Activated T-helper 2 cell treated with anti-CD3 and anti-CD28 coated beads, Interferon-gamma antibody, Interleukin-2, Interleukin-4, amounts not matched to agents 10 μg/mL and 5 μg/mL and 100 μg/mL, durations not matched to agents 14 hours and 24 hours and 36 hours (primary cell): Measurements from ENCODE around the gene DUSP28. TPM values are rescaled to one million over a fixed set of nuclear protein-coding genes. Genes with fewer than 3 reads are reported as not detected.
"Not testable (repeated sequence)": the region's sequence is repeated elsewhere in the genome, so short reads cannot be mapped to it uniquely, and the experiment has no call there.

ENCODE experiments used
- DNase-seq: peaks from one replicate; pipeline ENCODE4 v3.0.0; 2021; ENCODE audit warnings: low spot score
- H3K27ac Mint-ChIP-seq: one replicate; pipeline ENCODE4 v1.8.0; 2021; ENCODE audit warnings: mixed read lengths
- H3K27me3 Mint-ChIP-seq: one replicate; pipeline ENCODE4 v1.8.0; 2021; ENCODE audit warnings: low read depth, mixed read lengths
- H3K36me3 Mint-ChIP-seq: one replicate; pipeline ENCODE4 v1.8.0; 2021; ENCODE audit warnings: low read depth, mixed read lengths
- H3K4me1 Mint-ChIP-seq: one replicate; pipeline ENCODE4 v1.8.0; 2021; ENCODE audit warnings: low read depth, mixed read lengths
- H3K4me3 Mint-ChIP-seq: one replicate; pipeline ENCODE4 v1.8.0; 2021; ENCODE audit warnings: low read depth, mild to moderate bottlenecking, moderate library complexity, mixed read lengths
- H3K9me3 Mint-ChIP-seq: one replicate; pipeline ENCODE4 v1.8.0; 2021; ENCODE audit warnings: mixed read lengths
- intact Hi-C: fragments of 100-400 bp; cut with micrococcal nuclease; formaldehyde crosslinking; loops from one replicate; pipeline ENCODE4 v1.15.1; 2023
- total RNA-seq: library from RNA; stranded (reverse); gene quantifications from 2 replicates; pipeline ENCODE4 v1.2.3, GENCODE V29; 2022

Gene DUSP28
- total RNA-seq, 1 donor from 2014 or later, result 4.8 TPM

DNA sequence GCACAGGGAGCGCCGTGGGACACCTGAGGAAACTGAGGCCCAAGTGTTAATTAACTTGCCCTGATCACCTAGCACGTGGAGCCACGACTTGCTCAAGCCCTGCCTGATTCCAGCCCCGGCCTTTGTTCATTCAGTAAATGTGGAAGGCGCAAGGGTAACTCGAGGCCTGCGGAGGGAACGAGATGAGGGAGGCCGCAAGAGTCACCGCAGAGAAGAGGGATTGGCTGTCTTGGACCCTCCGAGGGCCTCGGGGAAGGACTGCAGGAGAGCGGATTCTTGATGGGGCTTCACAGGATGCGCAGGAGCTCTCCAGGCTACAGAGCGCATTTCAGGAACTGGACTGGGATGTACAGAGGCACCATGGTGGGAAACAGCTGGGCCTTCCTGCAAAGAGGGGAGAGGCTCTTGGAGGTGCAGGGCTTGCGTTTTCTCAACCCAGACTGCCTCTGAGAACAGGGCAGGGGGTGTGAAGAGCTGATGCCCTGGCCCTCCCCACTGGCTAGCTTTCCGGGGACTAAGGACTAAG, 1.9 kb upstream of the DUSP28 start:
- no peak overlapping the region for H3K27ac Mint-ChIP-seq
- DNase-seq, result no peak
- H3K27me3 Mint-ChIP-seq, result no peaks in the 10 kb centered on the region
- no peaks in the 10 kb centered on the region for H3K9me3 Mint-ChIP-seq
- intact Hi-C loops, result no loop called here
- peak overlapping the region; percentile 86 for H3K4me3 Mint-ChIP-seq
- H3K4me1 Mint-ChIP-seq, result peaks cover 40% of the 10 kb centered on the region
- H3K36me3 Mint-ChIP-seq, result peaks cover 54% of the 10 kb centered on the region

DNA sequence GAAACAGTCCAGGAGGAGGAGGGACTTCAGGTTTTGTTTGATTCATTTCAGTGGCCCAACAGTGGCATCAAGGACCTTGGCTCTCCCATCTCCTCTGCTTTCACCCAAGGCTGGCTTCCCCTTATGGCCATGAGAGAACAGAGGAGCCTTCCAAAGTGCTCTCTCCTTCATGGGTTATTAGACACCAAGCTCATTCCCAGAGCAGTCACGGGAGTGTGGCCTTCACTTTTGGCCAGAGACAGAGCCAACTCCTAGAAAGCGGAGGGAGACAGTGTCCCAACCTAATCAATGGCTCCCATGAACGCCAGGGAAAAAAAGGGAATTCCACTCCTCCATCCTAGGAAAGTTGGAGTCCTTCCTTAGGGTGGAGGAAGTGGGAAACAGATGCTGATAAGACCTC, 871 bp upstream of the DUSP28 start:
- H3K4me1 Mint-ChIP-seq, result peaks cover 50% of the 10 kb centered on the region
- intact Hi-C loops, result no loop called here
- peaks cover 56% of the 10 kb centered on the region for H3K36me3 Mint-ChIP-seq
- H3K27ac Mint-ChIP-seq, result peak overlapping the region; percentile 78
- DNase-seq, result no peak
- H3K4me3 Mint-ChIP-seq, result peak overlapping the region; percentile 86
- H3K9me3 Mint-ChIP-seq, result no peaks in the 10 kb centered on the region
- no peaks in the 10 kb centered on the region for H3K27me3 Mint-ChIP-seq

- H3K27me3 Mint-ChIP-seq, result no peaks in the 10 kb centered on the region
Measured at GRCh38 chr2:240560480-240561324, 545 bp downstream of the DUSP28 start.

DNA sequence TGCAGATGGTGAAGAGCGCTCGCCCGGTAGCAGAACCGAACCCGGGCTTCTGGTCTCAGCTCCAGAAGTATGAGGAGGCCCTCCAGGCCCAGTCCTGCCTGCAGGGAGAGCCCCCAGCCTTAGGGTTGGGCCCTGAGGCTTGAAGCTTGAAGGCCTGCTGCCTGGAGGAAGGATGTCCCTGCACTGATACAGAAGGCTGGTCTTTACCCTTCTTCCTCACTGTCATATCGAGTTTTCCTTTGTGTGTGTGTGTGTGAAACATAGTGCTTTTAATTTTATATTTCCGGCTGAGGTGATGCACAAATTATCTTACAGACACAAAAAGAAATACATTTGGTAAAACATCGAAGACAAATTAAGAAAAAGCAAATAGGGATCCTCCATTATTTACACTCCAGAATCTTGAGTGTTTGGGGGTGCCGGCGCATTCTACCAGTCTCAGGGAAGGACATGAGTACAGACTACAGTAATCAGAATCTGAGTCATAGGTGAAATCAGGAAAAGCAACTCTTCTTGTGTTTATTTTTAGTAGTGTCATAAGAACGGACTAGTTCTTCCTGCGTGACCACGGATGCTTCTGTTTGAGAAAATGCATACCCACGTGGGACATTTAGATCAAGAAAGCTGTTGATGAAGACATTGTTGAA, 1.3 kb downstream of the DUSP28 start:
- intact Hi-C loops, result loop anchor here (1.0 to 10.0 kb wide), 8 partner anchors 25 to 753 kb away; partner anchors contain the start of genes CAPN10, GPC1, GPR35 and HDLBP
- no peaks in the 10 kb centered on the region for H3K27me3 Mint-ChIP-seq
- H3K36me3 Mint-ChIP-seq, result peaks cover 62% of the 10 kb centered on the region
- H3K9me3 Mint-ChIP-seq, result no peaks in the 10 kb centered on the region
- peak; percentile 10 for DNase-seq
- H3K4me1 Mint-ChIP-seq, result peaks cover 66% of the 10 kb centered on the region
- H3K27ac Mint-ChIP-seq, result peak overlapping the region; percentile 87
- H3K4me3 Mint-ChIP-seq, result peak overlapping the region; percentile 83

More at GRCh38 chr2:240560480-240561324, 545 bp downstream of the DUSP28 start:
- DNase-seq, result peak; percentile 98
- intact Hi-C loops, result loop anchor here (1.0 to 10.0 kb wide), 8 partner anchors 26 to 754 kb away; partner anchors contain the start of genes CAPN10, GPC1, GPR35 and HDLBP
- Mint-ChIP-seq H3K4me3 (peak overlapping the region; percentile 83), H3K9me3 (no peaks in the 10 kb centered on the region), H3K27ac (peak overlapping the region; percentile 87), H3K4me1 (peaks cover 63% of the 10 kb centered on the region), H3K36me3 (peaks cover 62% of the 10 kb centered on the region)

DNA sequence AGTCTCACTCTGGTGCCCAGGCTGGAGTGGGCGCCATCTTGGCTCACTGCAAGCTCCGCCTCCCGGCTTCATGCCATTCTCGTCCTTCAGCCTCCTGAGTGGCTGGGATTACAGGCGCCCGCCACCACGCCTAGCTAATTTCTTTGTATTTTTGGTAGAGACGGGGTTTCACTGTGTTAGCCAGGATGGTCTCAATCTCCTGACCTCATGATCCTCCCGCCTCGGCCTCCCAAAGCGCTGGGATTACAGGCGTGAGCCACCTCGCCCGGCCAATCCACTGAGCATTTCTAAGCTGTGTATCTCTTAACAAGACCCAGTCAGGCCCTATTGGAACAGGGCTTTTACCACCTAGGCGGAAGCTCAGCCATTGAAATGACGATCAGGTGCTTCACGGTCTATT, 3.1 kb downstream of the DUSP28 start:
- H3K9me3 Mint-ChIP-seq, H3K4me3 Mint-ChIP-seq, DNase-seq, H3K27me3 Mint-ChIP-seq, H3K27ac Mint-ChIP-seq: not testable (repeated sequence)
- intact Hi-C loops, result loop anchor here (5.0 to 10.0 kb wide), 2 partner anchors 592 to 654 kb away; partner anchors contain the start of gene PPP1R7
- Mint-ChIP-seq H3K4me1 (peaks cover 66% of the 10 kb centered on the region), H3K36me3 (peaks cover 60% of the 10 kb centered on the region)

- peaks cover 58% of the 10 kb centered on the region for H3K4me1 Mint-ChIP-seq
- no peaks in the 10 kb centered on the region for H3K27me3 Mint-ChIP-seq
- intact Hi-C loops, result loop anchor here (5.0 to 10.0 kb wide), 2 partner anchors 591 to 653 kb away; partner anchors contain the start of gene PPP1R7
- H3K36me3 Mint-ChIP-seq, result peaks cover 52% of the 10 kb centered on the region
- no peak for DNase-seq
- H3K9me3 Mint-ChIP-seq, result no peaks in the 10 kb centered on the region
- peak overlapping the region; percentile 94 for H3K4me3 Mint-ChIP-seq
- peak overlapping the region; percentile 97 for H3K27ac Mint-ChIP-seq
Measured at GRCh38 chr2:240563951-240564560, 3.9 kb downstream of the DUSP28 start.

GRCh38 chr2:240564561-240565332, 4.6 kb downstream of the DUSP28 start:
- intact Hi-C loops, result loop anchor here (1.0 to 10.0 kb wide), 4 partner anchors 22 to 653 kb away; partner anchors contain the start of genes CAPN10, GPR35 and PPP1R7
- H3K27me3 Mint-ChIP-seq, result no peaks in the 10 kb centered on the region
- peak; percentile 18 for DNase-seq
- H3K9me3 Mint-ChIP-seq, result no peaks in the 10 kb centered on the region
- H3K4me3 Mint-ChIP-seq, result peak overlapping the region; percentile 94
- peaks cover 45% of the 10 kb centered on the region for H3K36me3 Mint-ChIP-seq
- peaks cover 57% of the 10 kb centered on the region for H3K4me1 Mint-ChIP-seq
- H3K27ac Mint-ChIP-seq, result peak overlapping the region; percentile 97

- H3K36me3 Mint-ChIP-seq, result peaks cover 41% of the 10 kb centered on the region
Measured at GRCh38 chr2:240565333-240566202, 5.4 kb downstream of the DUSP28 start.

GRCh38 chr2:240566203-240567136, 6.3 kb downstream of the DUSP28 start:
- intact Hi-C loops, result loop anchor here (1.0 to 10.0 kb wide), 3 partner anchors 55 to 588 kb away; partner anchors contain the start of gene PPP1R7
- Mint-ChIP-seq H3K4me3 (peak overlapping the region; percentile 94), H3K9me3 (no peaks in the 10 kb centered on the region), H3K27ac (peak overlapping the region; percentile 97), H3K27me3 (no peaks in the 10 kb centered on the region), H3K36me3 (peaks cover 38% of the 10 kb centered on the region), H3K4me1 (peaks cover 61% of the 10 kb centered on the region)
- peak; percentile 93 for DNase-seq

More at GRCh38 chr2:240565333-240566202, 5.4 kb downstream of the DUSP28 start:
- Mint-ChIP-seq H3K4me1 (peaks cover 59% of the 10 kb centered on the region), H3K4me3 (peak overlapping the region; percentile 94), H3K9me3 (no peaks in the 10 kb centered on the region), H3K27ac (peak overlapping the region; percentile 97), H3K27me3 (no peaks in the 10 kb centered on the region)
- DNase-seq, result peak; percentile 93
- intact Hi-C loops, result loop anchor here (1.0 to 10.0 kb wide), 5 partner anchors 21 to 589 kb away; partner anchors contain the start of genes CAPN10, GPR35 and PPP1R7

- Mint-ChIP-seq H3K36me3 (peaks cover 30% of the 10 kb centered on the region), H3K9me3 (no peaks in the 10 kb centered on the region), H3K27me3 (no peaks in the 10 kb centered on the region), H3K4me1 (peaks cover 54% of the 10 kb centered on the region), H3K4me3 (peak overlapping the region; percentile 90), H3K27ac (peak overlapping the region; percentile 88)
- intact Hi-C loops, result loop anchor here (10.0 kb wide), 1 partner anchor 587 kb away; the partner anchor contains the start of gene PPP1R7
- peak; percentile 24 for DNase-seq
Measured at GRCh38 chr2:240567137-240567871, 7.1 kb downstream of the DUSP28 start.
